DND-41 (cell line): ENCODE data around the gene PCDHGA11.

Experiments
- CTCF ChIP-seq: IDR thresholded peaks from 2 replicates; pipeline ENCODE4 v1.5.1; 2012; ENCODE audit warnings: borderline replicate concordance, low read length, moderate library complexity, mild to moderate bottlenecking; ENCODE audit not compliant: poor library complexity, severe bottlenecking; ENCODE audit errors: extremely low read depth
- EZH2 ChIP-seq: IDR thresholded peaks from 3 replicates; pipeline ENCODE4 v1.6.1; 2012; ENCODE audit warnings: borderline replicate concordance, low read depth, mild to moderate bottlenecking, moderate library complexity, low read length, inconsistent platforms; ENCODE audit not compliant: severe bottlenecking

- TF ChIP-seq EZH2: no peak
- TF ChIP-seq CTCF: no peak
Observed at GRCh38 chr5:141399555-141400258, 21.1 kb upstream of the PCDHGA11 start.
